Stomach (tissue), 4 donors: ENCODE measurements around the gene WDR76.

Source experiments
- EP300 ChIP-seq: sonication (generic); formaldehyde crosslinking; IDR thresholded peaks from one replicate; pipeline ENCODE4 v1.6.1; 2017; ENCODE audit warnings: antibody characterized with exemption
- TF ChIP-seq, protein P1 (sequence below), 7 experiments: fragments of 450-650 bp in 4 of 7; fragments of 200-600 bp in 3 of 7; sonication (generic) in 3 of 7; IDR thresholded peaks; one replicate each; pipeline ENCODE4 v1.5.1; 2016 to 2019; ENCODE audit warnings: antibody characterized with exemption in 7 of 7, control low read depth in 2 of 7, mild to moderate bottlenecking in 1 of 7

DNA sequence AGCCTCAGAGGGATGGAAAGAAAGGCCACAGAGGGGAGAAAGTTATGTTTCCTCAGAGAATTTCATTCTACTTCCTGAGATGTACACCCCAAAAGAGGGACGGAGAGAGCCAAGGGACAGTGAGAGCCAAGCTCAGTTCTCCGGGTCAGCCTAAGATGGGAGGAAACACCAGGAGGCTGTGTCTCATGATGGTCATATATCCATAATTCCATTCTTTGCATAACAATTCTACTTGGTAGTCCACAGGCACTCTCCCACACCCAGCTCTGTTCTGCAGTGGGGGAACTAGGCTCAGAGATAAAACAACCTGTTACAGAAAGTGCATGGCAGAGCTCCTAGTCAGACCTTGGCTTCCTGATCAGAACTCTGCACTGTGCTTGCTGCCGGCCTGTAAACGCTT, 54.4 kb downstream of the WDR76 start:
- TF ChIP-seq EP300 = no peak
- TF ChIP-seq, protein P1, sequence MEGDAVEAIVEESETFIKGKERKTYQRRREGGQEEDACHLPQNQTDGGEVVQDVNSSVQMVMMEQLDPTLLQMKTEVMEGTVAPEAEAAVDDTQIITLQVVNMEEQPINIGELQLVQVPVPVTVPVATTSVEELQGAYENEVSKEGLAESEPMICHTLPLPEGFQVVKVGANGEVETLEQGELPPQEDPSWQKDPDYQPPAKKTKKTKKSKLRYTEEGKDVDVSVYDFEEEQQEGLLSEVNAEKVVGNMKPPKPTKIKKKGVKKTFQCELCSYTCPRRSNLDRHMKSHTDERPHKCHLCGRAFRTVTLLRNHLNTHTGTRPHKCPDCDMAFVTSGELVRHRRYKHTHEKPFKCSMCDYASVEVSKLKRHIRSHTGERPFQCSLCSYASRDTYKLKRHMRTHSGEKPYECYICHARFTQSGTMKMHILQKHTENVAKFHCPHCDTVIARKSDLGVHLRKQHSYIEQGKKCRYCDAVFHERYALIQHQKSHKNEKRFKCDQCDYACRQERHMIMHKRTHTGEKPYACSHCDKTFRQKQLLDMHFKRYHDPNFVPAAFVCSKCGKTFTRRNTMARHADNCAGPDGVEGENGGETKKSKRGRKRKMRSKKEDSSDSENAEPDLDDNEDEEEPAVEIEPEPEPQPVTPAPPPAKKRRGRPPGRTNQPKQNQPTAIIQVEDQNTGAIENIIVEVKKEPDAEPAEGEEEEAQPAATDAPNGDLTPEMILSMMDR (IDR thresholded peaks at IDR 0.05) = no peak
